Endothelial cell of umbilical vein (primary cell): Measurements from ENCODE around the gene NMRK2. TPM values are rescaled to one million over a fixed set of nuclear protein-coding genes. Genes with fewer than 3 reads are reported as not detected.

ENCODE experiments used
- BruUV-seq: library from RNA; stranded (reverse); fragments of 400-500 nt; replicated peaks from 2 replicates; lab custom pipeline; 2021; lab: Mats Ljungman, UMichigan
- CTCF ChIA-PET: fragments of 300-600, 350-600 bp; sonication (Branson Sonifier 250); formaldehyde crosslinking; loops from one replicate; lab custom pipeline; 2021; ENCODE audit warnings: antibody characterized with exemption, inconsistent platforms; lab: Charles Lee
- POLR2A ChIA-PET: fragments of 300-600, 350-600 bp; sonication (Branson Sonifier 250); formaldehyde crosslinking; loops from one replicate; lab custom pipeline; 2021; ENCODE audit warnings: antibody characterized with exemption, inconsistent platforms; lab: Charles Lee
- DNase-seq: peaks from one replicate; pipeline ENCODE4 v3.0.0-alpha.2; 2011; ENCODE audit warnings: low read depth, low spot score
- FAIRE-seq: peaks from 2 replicates; lab custom pipeline; 2011; peaks lifted over from hg19 to GRCh38; lab: Jason Lieb, UNC
- H2AFZ ChIP-seq: 2 replicates; pipeline ENCODE4 v1.6.0; 2012; ENCODE audit warnings: low read depth, low read length, control low read depth, inconsistent platforms
- H3K27ac ChIP-seq: 2 replicates; pipeline ENCODE4 v1.5.1; 2011; ENCODE audit warnings: low read depth, mild to moderate bottlenecking, control low read depth, low read length, moderate library complexity; ENCODE audit not compliant: insufficient read depth
- H3K27me3 ChIP-seq, 2 experiments: 2 replicates each; pipeline versions ENCODE4 v1.6.0 to v1.6.1; 2011; ENCODE audit warnings: low read length in 2 of 2, mixed read lengths in 1 of 2; ENCODE audit not compliant: control insufficient read depth in 2 of 2, insufficient read depth in 2 of 2
- H3K36me3 ChIP-seq, 2 experiments: 2 replicates in 1 of 2; 3 replicates in 1 of 2; pipeline ENCODE4 v1.5.1; 2011; ENCODE audit warnings: low read length in 2 of 2, mild to moderate bottlenecking in 1 of 2, moderate library complexity in 1 of 2; ENCODE audit not compliant: control insufficient read depth in 2 of 2, insufficient read depth in 2 of 2; ENCODE audit errors: extremely low read depth in 1 of 2
- H3K4me1 ChIP-seq: 3 replicates; pipeline ENCODE4 v1.5.1; 2011; ENCODE audit warnings: mild to moderate bottlenecking, low read length; ENCODE audit not compliant: control insufficient read depth, insufficient read depth; ENCODE audit errors: extremely low read depth
- H3K4me2 ChIP-seq: 2 replicates; pipeline ENCODE4 v1.6.1; 2011; ENCODE audit warnings: low read length, control low read depth, mixed read lengths; ENCODE audit not compliant: insufficient read depth
- H3K4me3 ChIP-seq, 3 experiments: fragments of 200-600 bp in 1 of 3; sonication (generic), shearing (Covaris generic) in 1 of 3; replicated peaks in 1 of 3; 2 replicates each; pipeline ENCODE4 v1.5.1; 2011 to 2016; ENCODE audit warnings: control low read depth in 3 of 3, low read length in 3 of 3, mild to moderate bottlenecking in 2 of 3, inconsistent platforms in 1 of 3, low read depth in 1 of 3, moderate library complexity in 1 of 3; ENCODE audit not compliant: insufficient read depth in 1 of 3
- H3K79me2 ChIP-seq: 2 replicates; pipeline ENCODE4 v1.6.0; 2012; ENCODE audit warnings: low read length, inconsistent platforms; ENCODE audit not compliant: control insufficient read depth, insufficient read depth
- H3K9ac ChIP-seq: replicated peaks from 2 replicates; pipeline ENCODE3; 2011; ENCODE audit warnings: low read length, control low read depth; ENCODE audit not compliant: insufficient read depth; ENCODE audit errors: extremely low read depth
- H3K9me1 ChIP-seq: replicated peaks from 3 replicates; pipeline ENCODE4 v1.6.0; 2011; ENCODE audit warnings: mild to moderate bottlenecking, low read length; ENCODE audit not compliant: control insufficient read depth, insufficient read depth; ENCODE audit errors: extremely low read depth
- H3K9me3 ChIP-seq: replicated peaks from 2 replicates; pipeline ENCODE4 v1.5.1; 2012; ENCODE audit warnings: low read length, inconsistent platforms; ENCODE audit not compliant: control insufficient read depth, insufficient read depth
- H4K20me1 ChIP-seq: replicated peaks from 2 replicates; pipeline ENCODE3; 2011; ENCODE audit warnings: mild to moderate bottlenecking, low read length; ENCODE audit not compliant: control insufficient read depth, insufficient read depth; ENCODE audit errors: extremely low read depth
- EZH2 ChIP-seq: IDR thresholded peaks from 2 replicates; pipeline ENCODE4 v1.6.1; 2012; ENCODE audit warnings: borderline replicate concordance, low read depth, mild to moderate bottlenecking, moderate library complexity, low read length, inconsistent platforms; ENCODE audit not compliant: severe bottlenecking
- FOS ChIP-seq: IDR thresholded peaks from 2 replicates; pipeline ENCODE4 v1.6.1; 2011; ENCODE audit warnings: mild to moderate bottlenecking, low read length, moderate library complexity, borderline replicate concordance; ENCODE audit not compliant: insufficient read depth
- GATA2 ChIP-seq: IDR thresholded peaks from 2 replicates; pipeline ENCODE4 v1.7.0; 2011; ENCODE audit warnings: low read depth, mild to moderate bottlenecking, moderate library complexity, mixed read lengths, low read length; ENCODE audit not compliant: insufficient read length, insufficient read depth
- JUN ChIP-seq: IDR thresholded peaks from 2 replicates; pipeline ENCODE4 v1.6.1; 2011; ENCODE audit warnings: borderline replicate concordance, low read depth; ENCODE audit not compliant: insufficient read length, insufficient read depth
- MYC ChIP-seq: IDR thresholded peaks from one replicate; pipeline ENCODE4 v1.6.1; 2011; ENCODE audit warnings: mild to moderate bottlenecking, low read depth, low read length
- POLR2A ChIP-seq: IDR thresholded peaks from 2 replicates; pipeline ENCODE4 v1.6.1; 2012; ENCODE audit warnings: low read depth, mild to moderate bottlenecking, control low read depth, low read length
- POLR2AphosphoS5 ChIP-seq: IDR thresholded peaks from 2 replicates; pipeline ENCODE4 v1.6.1; 2012; ENCODE audit warnings: low read depth, mild to moderate bottlenecking, control low read depth, low read length, moderate library complexity; ENCODE audit not compliant: insufficient read depth
- dilution Hi-C: fragments of 300-500 bp; cut with MboI; formaldehyde crosslinking; loops from one replicate; pipeline ENCODE4 v1.15.0; 2019; ENCODE audit warnings: low sequenced_read_pairs; ENCODE audit not compliant: extremely low pct_ligation_motif_present
- intact Hi-C: fragments of 100-400 bp; cut with micrococcal nuclease; formaldehyde crosslinking; loops from one replicate; pipeline ENCODE4 v1.10.0; 2022
- polyA plus RNA-seq, 4 experiments: library from polyadenylated mRNA; depleted of rRNA in 3 of 4; stranded (reverse) in 3 of 4; unstranded in 1 of 4; fragments of >200 nt; gene quantifications; 2 replicates each; pipeline versions ENCODE4 v1.2.1 to v1.2.3, GENCODE V29; 2011 to 2012; ENCODE audit warnings: missing spikeins in 1 of 4
- total RNA-seq: library from RNA; stranded (reverse); gene quantifications from 2 replicates; pipeline ENCODE4 v1.2.3, GENCODE V29; 2021
- TF ChIP-seq, protein P1 (sequence below), 2 donors: IDR thresholded peaks; 1 replicate in 1 of 2; 2 replicates in 1 of 2; pipeline ENCODE4 v1.5.1; 2011; ENCODE audit warnings: low read length in 2 of 2, mild to moderate bottlenecking in 2 of 2, moderate library complexity in 2 of 2, control low read depth in 1 of 2, inconsistent platforms in 1 of 2, low read depth in 1 of 2; ENCODE audit not compliant: insufficient read depth in 1 of 2; ENCODE audit errors: extremely low read depth in 1 of 2
- TF ChIP-seq, protein P2 (sequence below): IDR thresholded peaks from 2 replicates; pipeline ENCODE4 v1.6.1; 2011; ENCODE audit not compliant: insufficient read depth, insufficient read length

The NMRK2 gene
- total and polyA plus RNA-seq, 2 donors (not counting 3 experiments of a cell fraction or from before 2014, with no cell fraction given) = not detected

DNA sequence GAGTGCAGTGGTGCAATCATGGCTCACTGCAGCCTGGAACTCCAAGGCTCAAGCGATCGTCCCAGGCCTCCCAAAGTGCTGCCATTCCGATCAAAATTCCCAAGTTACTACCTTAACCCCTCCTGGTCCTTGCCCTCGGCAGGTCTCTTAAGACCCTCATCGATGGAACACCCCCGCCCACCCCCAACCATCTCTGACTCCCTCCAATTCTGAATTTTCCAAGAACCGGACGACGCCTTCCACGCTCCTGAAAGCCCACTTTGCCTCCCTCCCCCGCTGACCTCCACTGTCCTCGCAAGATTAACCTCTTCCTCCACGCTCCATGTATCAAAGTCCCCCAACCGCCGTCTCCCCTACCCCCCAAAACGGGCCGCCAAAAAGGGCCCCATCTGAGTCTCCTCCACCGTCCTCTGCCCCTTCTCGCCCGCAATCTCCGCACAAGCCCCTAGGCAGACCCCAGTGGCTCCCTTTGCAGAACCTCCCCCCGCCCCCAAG, 37.5 kb downstream of the NMRK2 start:
- H3K79me2 ChIP-seq = peaks cover 45% of the 10 kb centered on the region
- no peak for DNase-seq
- peak overlapping the region; percentile 75 for H3K4me2 ChIP-seq
- no TSS peak for BruUV-seq
- dilution Hi-C loops (no loop called here), intact Hi-C loops (no loop called here)
- FAIRE-seq = no peak
- TF ChIP-seq FOS = no peak
- no peak for TF ChIP-seq GATA2
- no peak for TF ChIP-seq POLR2A
- TF ChIP-seq POLR2AphosphoS5 = no peak
- TF ChIP-seq JUN = no peak
- no peak for TF ChIP-seq MYC
- TF ChIP-seq EZH2 = no peak
- TF ChIP-seq, protein P1, sequence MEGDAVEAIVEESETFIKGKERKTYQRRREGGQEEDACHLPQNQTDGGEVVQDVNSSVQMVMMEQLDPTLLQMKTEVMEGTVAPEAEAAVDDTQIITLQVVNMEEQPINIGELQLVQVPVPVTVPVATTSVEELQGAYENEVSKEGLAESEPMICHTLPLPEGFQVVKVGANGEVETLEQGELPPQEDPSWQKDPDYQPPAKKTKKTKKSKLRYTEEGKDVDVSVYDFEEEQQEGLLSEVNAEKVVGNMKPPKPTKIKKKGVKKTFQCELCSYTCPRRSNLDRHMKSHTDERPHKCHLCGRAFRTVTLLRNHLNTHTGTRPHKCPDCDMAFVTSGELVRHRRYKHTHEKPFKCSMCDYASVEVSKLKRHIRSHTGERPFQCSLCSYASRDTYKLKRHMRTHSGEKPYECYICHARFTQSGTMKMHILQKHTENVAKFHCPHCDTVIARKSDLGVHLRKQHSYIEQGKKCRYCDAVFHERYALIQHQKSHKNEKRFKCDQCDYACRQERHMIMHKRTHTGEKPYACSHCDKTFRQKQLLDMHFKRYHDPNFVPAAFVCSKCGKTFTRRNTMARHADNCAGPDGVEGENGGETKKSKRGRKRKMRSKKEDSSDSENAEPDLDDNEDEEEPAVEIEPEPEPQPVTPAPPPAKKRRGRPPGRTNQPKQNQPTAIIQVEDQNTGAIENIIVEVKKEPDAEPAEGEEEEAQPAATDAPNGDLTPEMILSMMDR (IDR thresholded peaks at IDR 0.05; ENCODE audit: extremely low read depth in 1 of 2, insufficient read depth in 1 of 2, low read depth in 1 of 2, low read length in 2 of 2) = no peak
- TF ChIP-seq, protein P2, sequence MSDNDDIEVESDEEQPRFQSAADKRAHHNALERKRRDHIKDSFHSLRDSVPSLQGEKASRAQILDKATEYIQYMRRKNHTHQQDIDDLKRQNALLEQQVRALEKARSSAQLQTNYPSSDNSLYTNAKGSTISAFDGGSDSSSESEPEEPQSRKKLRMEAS = no peak
- H3K9me3 ChIP-seq = no peaks in the 10 kb centered on the region
- peaks cover 23% of the 10 kb centered on the region for H3K4me1 ChIP-seq
- no peaks in the 10 kb centered on the region for H3K27me3 ChIP-seq
- no peaks in the 10 kb centered on the region for H3K9me1 ChIP-seq
- H3K4me3 ChIP-seq = peak overlapping the region; percentile 79 to 93 (median 86)
- H3K9ac ChIP-seq = peak overlapping the region; percentile 98
- ChIA-PET POLR2A (interaction anchor here (1.0 to 4.9 kb wide), 3 partner anchors 10 to 17 kb away, joined by 3 to 82 read pairs (median 3); partner anchors contain the start of gene EEF2), CTCF (interaction anchor here (1.0 to 2.2 kb wide), 4 partner anchors 14 to 17 kb away, joined by 4 to 34 read pairs (median 8); partner anchors contain the start of gene EEF2)
- H2AFZ ChIP-seq = no peak overlapping the region
- H3K27ac ChIP-seq = peak overlapping the region; percentile 92
- peaks cover 8 to 22% of the 10 kb centered on the region in 2 experiments for H3K36me3 ChIP-seq
- H4K20me1 ChIP-seq = no peaks in the 10 kb centered on the region
